K562 (cell line): Measurements from ENCODE around the gene EZH1. TPM values are rescaled to one million over a fixed set of nuclear protein-coding genes. Genes with fewer than 3 reads are reported as not detected.

Experiments used
- CREB1 ChIP-seq, 2 experiments: sonication (generic) in 1 of 2; formaldehyde crosslinking in 1 of 2; IDR thresholded peaks; 2 replicates each; pipeline versions ENCODE4 v1.6.1 to v1.8.0; 2012 to 2022; ENCODE audit warnings: inconsistent platforms in 1 of 2, mild to moderate bottlenecking in 1 of 2, missing genetic modification reagents in 1 of 2, moderate library complexity in 1 of 2
- GATAD2A ChIP-seq: fragments of 450-650 bp; IDR thresholded peaks from 2 replicates; pipeline ENCODE4 v1.6.1; 2017
- HES1 ChIP-seq: fragments of 450-650 bp; IDR thresholded peaks from 2 replicates; pipeline ENCODE4 v1.6.1; 2016; ENCODE audit warnings: low read depth, mild to moderate bottlenecking, moderate library complexity
- HINFP ChIP-seq: fragments of 450-650 bp; conservative IDR thresholded peaks from 2 replicates; pipeline ENCODE4 v1.6.1; 2016; ENCODE audit warnings: missing genetic modification characterization, low read depth, mild to moderate bottlenecking, control low read depth, missing compliant biosample characterization
- NFIC ChIP-seq: fragments of 450-650 bp; IDR thresholded peaks from 2 replicates; pipeline ENCODE4 v1.6.1; 2017; ENCODE audit warnings: mild to moderate bottlenecking, inconsistent platforms
- NRF1 ChIP-seq, 2 experiments: fragments of 450-650 bp; IDR thresholded peaks in 1 of 2; conservative IDR thresholded peaks in 1 of 2; 2 replicates each; pipeline ENCODE4 v1.6.1; 2014; ENCODE audit warnings: mild to moderate bottlenecking in 2 of 2
- POLR2AphosphoS2 ChIP-seq: IDR thresholded peaks from 2 replicates; pipeline ENCODE4 v1.6.1; 2012; ENCODE audit warnings: low read length, improper control_type of control experiment
- RREB1 ChIP-seq: fragments of 250-450 bp; sonication (Bioruptor Pico); IDR thresholded peaks from 2 replicates; pipeline ENCODE4 v1.4.0; 2020
- SETDB1 ChIP-seq: IDR thresholded peaks from one replicate; pipeline ENCODE4 v1.6.1; 2012; ENCODE audit warnings: low read length, control low read depth, inconsistent platforms
- TAF15 ChIP-seq: fragments of 200-400 bp; formaldehyde crosslinking; IDR thresholded peaks from 2 replicates; pipeline ENCODE4 v1.6.1; 2017; ENCODE audit warnings: mild to moderate bottlenecking, low read depth, low read length, moderate library complexity
- TEAD2 ChIP-seq: fragments of 450-650 bp; IDR thresholded peaks from 2 replicates; pipeline ENCODE4 v1.6.1; 2016; ENCODE audit warnings: missing genetic modification characterization, control low read depth, missing compliant biosample characterization
- ZBED1 ChIP-seq: IDR thresholded peaks from 2 replicates; pipeline ENCODE4 v1.6.1; 2014
- ZBTB2 ChIP-seq: fragments of 450-650 bp; IDR thresholded peaks from 2 replicates; pipeline ENCODE4 v1.6.1; 2016; ENCODE audit warnings: antibody characterized with exemption
- ZBTB26 ChIP-seq: fragments of 450-650 bp; formaldehyde crosslinking; IDR thresholded peaks from 2 replicates; pipeline ENCODE4 v1.4.0; 2022; ENCODE audit warnings: missing genetic modification characterization
- ZNF507 ChIP-seq: conservative IDR thresholded peaks from 2 replicates; pipeline ENCODE4 v1.6.1; 2017; ENCODE audit warnings: missing genetic modification characterization, missing compliant biosample characterization
- ZNF785 ChIP-seq: fragments of 250-450 bp; sonication (Bioruptor Pico); IDR thresholded peaks from 2 replicates; pipeline ENCODE4 v1.4.0; 2020; ENCODE audit warnings: mild to moderate bottlenecking
- polyA plus RNA-seq, 8 experiments: library from polyadenylated mRNA; depleted of rRNA in 4 of 8; stranded (reverse) in 5 of 8; unstranded in 3 of 8; fragments of >200 nt; fragmentation: Nextera tagmentation in 2 of 8; fragmentation: Illumina TruSeq in 1 of 8; extraction: Ambion mirVana in 2 of 8; extraction: Trizol in 1 of 8; gene quantifications; 2 replicates each; pipeline versions ENCODE4 v1.2.1 to v1.2.3, GENCODE V29; 2011 to 2014; ENCODE audit warnings: inconsistent platforms in 1 of 8, missing spikeins in 1 of 8
- total RNA-seq, 7 experiments: library from RNA; depleted of rRNA in 6 of 7; stranded (reverse); fragments of >200 nt in 6 of 7; fragmentation: Illumina TruSeq in 2 of 7; extraction: Trizol in 2 of 7; gene quantifications; 2 replicates each; pipeline versions ENCODE4 v1.2.1 to v1.2.3, GENCODE V29; 2011 to 2021; ENCODE audit warnings: low replicate concordance in 1 of 7

EZH1 gene
- total and polyA plus RNA-seq, 9 of the 15 experiments (the other 6 are each of a cell fraction or from before 2014, with no cell fraction given) = 8.6 to 40.8 (median 22.9) TPM

GRCh38 chr17:42676424-42677011, 68.3 kb downstream of the EZH1 start, which contains the start of gene PLEKHH3 (continued):
- TF ChIP-seq RREB1 (CRISPR knock-in tag) = no peak
- TF ChIP-seq NFIC = peak; percentile 74
- no peak for TF ChIP-seq CREB1 (IDR thresholded peaks at IDR 0.05)
- TF ChIP-seq CREB1 (CRISPR knock-in tag; IDR thresholded peaks at IDR 0.05) = no peak
- TF ChIP-seq TAF15 = no peak
- TF ChIP-seq TEAD2 (tag) = no peak
- TF ChIP-seq ZBED1 = 0 out of 2 replicates have a peak, but pooled peaks have one; percentile 43
- TF ChIP-seq HINFP (tag) = no peak
- no peak for TF ChIP-seq SETDB1
- TF ChIP-seq HES1 = no peak
- peak; percentile 91 for TF ChIP-seq GATAD2A
- TF ChIP-seq NRF1 (conservative IDR thresholded peaks at IDR 0.05 in 1 of 2, IDR thresholded peaks at IDR 0.05 in 1 of 2) = 0 out of 4 replicates have a peak, but pooled peaks of 1 of the 2 experiments have one; percentile 24
- no peak for TF ChIP-seq ZNF507 (tag)
- no peak for TF ChIP-seq POLR2AphosphoS2
- TF ChIP-seq ZBTB26 (CRISPR knock-in tag) = no peak
- TF ChIP-seq ZNF785 (CRISPR knock-in tag) = no peak
- TF ChIP-seq ZBTB2 = peak; percentile 81
